Loucy (cell line): ENCODE results near the gene PEA15.

ENCODE experiments used
- EZH2phosphoT487 ChIP-seq: fragments of 200-600 bp; IDR thresholded peaks from 2 replicates; pipeline ENCODE4 v1.6.1; 2018; ENCODE audit warnings: antibody characterized with exemption, mild to moderate bottlenecking, moderate library complexity, borderline replicate concordance
- TF ChIP-seq, protein P1 (sequence below): fragments of 200-600 bp; sonication (generic); conservative IDR thresholded peaks from 2 replicates; pipeline ENCODE4 v1.5.1; 2014; ENCODE audit warnings: mild to moderate bottlenecking, antibody characterized with exemption, low read length

DNA sequence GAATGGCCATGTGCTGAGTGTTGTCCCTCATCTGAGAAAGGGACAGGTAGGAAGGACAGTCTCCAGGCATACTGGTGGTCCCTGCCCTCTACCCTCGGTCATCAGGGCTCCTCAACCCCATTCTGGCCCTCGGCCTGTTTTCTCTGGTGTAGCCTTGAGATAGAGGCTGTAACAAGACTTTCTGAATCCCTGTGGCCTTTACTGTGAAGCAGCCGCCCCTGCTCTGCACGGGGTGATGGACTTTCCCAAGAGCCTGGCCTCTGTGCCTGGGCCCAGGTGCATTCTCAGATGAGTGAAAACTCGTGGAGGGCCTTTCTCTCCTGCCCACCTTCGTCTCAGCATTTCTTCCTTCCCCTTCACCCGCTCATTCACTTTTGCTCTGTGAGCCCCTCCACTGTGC is 17.8 kb upstream of the PEA15 start:
- TF ChIP-seq, protein P1, sequence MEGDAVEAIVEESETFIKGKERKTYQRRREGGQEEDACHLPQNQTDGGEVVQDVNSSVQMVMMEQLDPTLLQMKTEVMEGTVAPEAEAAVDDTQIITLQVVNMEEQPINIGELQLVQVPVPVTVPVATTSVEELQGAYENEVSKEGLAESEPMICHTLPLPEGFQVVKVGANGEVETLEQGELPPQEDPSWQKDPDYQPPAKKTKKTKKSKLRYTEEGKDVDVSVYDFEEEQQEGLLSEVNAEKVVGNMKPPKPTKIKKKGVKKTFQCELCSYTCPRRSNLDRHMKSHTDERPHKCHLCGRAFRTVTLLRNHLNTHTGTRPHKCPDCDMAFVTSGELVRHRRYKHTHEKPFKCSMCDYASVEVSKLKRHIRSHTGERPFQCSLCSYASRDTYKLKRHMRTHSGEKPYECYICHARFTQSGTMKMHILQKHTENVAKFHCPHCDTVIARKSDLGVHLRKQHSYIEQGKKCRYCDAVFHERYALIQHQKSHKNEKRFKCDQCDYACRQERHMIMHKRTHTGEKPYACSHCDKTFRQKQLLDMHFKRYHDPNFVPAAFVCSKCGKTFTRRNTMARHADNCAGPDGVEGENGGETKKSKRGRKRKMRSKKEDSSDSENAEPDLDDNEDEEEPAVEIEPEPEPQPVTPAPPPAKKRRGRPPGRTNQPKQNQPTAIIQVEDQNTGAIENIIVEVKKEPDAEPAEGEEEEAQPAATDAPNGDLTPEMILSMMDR, result no peak
- no peak for TF ChIP-seq EZH2phosphoT487
